ENCODE data around the gene SUSD5.
"Not testable (repeated sequence)": the region's sequence is repeated elsewhere in the genome, so short reads cannot be mapped to it uniquely, and the experiment has no call there.

SUSD5 gene

GRCh38 chr3:33187368-33187634 is 31.3 kb downstream of the SUSD5 start:
- H3K14ac ChIP-seq (ENCODE audit: low read length): no peak overlapping the region
- no peak overlapping the region for H2AK5ac ChIP-seq (ENCODE audit: low read depth, low read length)
- H2BK15ac ChIP-seq (ENCODE audit: low read length): no peak overlapping the region
- DNase-seq (ENCODE audit: low spot score): no peak
- no peaks in the 10 kb centered on the region for H3K36me3 ChIP-seq (replicated peaks in 1 of 2; ENCODE audit: control insufficient read depth in 2 of 2, insufficient read depth in 2 of 2, low read length in 2 of 2)
- no peak overlapping the region for H3K23ac ChIP-seq (ENCODE audit: low read depth, low read length, poor library complexity)
- H3K18ac ChIP-seq (ENCODE audit: low read length): no peak overlapping the region
- H2BK120ac ChIP-seq (ENCODE audit: low read depth, low read length): no peak overlapping the region
- no peaks in the 10 kb centered on the region for H3K4me1 ChIP-seq (ENCODE audit: control insufficient read depth in 2 of 2, insufficient read depth in 1 of 2, low read depth in 1 of 2, low read length in 2 of 2)
- H3K27me3 ChIP-seq (ENCODE audit: control insufficient read depth in 3 of 3, insufficient read depth in 3 of 3, low read depth in 1 of 3, low read length in 3 of 3): peaks cover 0 to 7% (median 0%) of the 10 kb centered on the region in 3 experiments
- no peak overlapping the region for H3K9ac ChIP-seq (ENCODE audit: low read depth, low read length, poor library complexity)
- H3K4me2 ChIP-seq (ENCODE audit: insufficient read depth, low read length, poor library complexity, severe bottlenecking): no peak overlapping the region
- no peak overlapping the region for H2BK12ac ChIP-seq (ENCODE audit: low read length)
- no peak overlapping the region for H2AFZ ChIP-seq (ENCODE audit: low read length)
- H3K4ac ChIP-seq (ENCODE audit: low read length): no peak overlapping the region
- H3K4me3 ChIP-seq (ENCODE audit: low read length in 2 of 2): no peak overlapping the region
- no peaks in the 10 kb centered on the region for H3K9me3 ChIP-seq (replicated peaks in 1 of 2; ENCODE audit: control insufficient read depth in 2 of 2, insufficient read depth in 1 of 2, low read depth in 1 of 2, low read length in 2 of 2)
- no peak overlapping the region for H2BK5ac ChIP-seq (ENCODE audit: low read length)
- no peaks in the 10 kb centered on the region for H3K79me1 ChIP-seq (ENCODE audit: low read depth, low read length)
- no CpG with 5 or more reads among the region's 3 CpGs for WGBS, 2 donors (ENCODE audit: extremely low coverage in 2 of 2, insufficient read length in 2 of 2, insufficient replicate concordance in 1 of 2)
- H4K8ac ChIP-seq (ENCODE audit: low read depth, low read length): no peak overlapping the region
- no peak overlapping the region for H4K91ac ChIP-seq (ENCODE audit: low read depth, low read length, poor library complexity)
- no peak overlapping the region for H3K27ac ChIP-seq (replicated peaks; ENCODE audit: low read length)

DNA sequence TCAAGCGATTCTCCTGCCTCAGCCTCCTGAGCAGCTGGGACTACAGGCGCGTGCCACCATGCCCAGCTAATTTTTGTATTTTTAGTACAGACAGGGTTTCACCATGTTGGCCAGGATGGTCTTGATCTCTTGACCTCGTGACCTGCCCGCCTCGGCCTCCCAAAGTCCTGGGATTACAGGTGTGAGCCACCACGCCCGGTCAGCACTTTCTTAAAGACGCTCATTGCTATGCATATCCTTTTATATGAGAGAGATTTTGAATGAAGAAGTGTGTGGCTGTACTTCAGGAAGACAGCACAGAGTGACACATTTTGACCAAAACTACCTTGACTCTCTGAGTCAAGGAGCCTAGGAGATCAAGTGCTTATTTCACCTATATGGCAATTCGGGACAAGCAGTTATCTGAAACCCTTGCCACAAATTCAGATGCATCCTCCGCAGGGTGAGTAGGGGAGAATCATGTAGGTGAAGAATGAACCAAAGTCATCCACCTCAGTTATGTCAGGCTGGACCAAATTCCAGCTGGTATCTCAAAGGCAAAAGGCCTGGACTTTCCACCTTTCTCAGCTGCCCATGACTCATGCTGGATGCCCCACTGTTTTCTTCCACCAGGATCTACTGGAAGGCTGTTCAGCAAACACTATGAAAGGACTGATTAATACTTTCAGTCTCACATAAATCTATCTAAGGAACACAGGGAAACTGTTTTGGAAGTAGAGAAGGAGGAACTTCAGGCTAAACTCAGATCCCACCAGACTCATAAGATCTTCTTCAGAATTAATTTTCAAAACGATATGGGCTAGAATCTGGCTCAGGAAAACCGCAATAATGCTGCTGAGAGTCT is 31.9 kb downstream of the SUSD5 start:
- Histone ChIP-seq H3K18ac (ENCODE audit: low read length) (no peak overlapping the region), H3K9me3 (replicated peaks in 1 of 2; ENCODE audit: control insufficient read depth in 2 of 2, insufficient read depth in 1 of 2, low read depth in 1 of 2, low read length in 2 of 2) (no peaks in the 10 kb centered on the region), H3K79me1 (ENCODE audit: low read depth, low read length) (no peaks in the 10 kb centered on the region), H3K36me3 (replicated peaks in 1 of 2; ENCODE audit: control insufficient read depth in 2 of 2, insufficient read depth in 2 of 2, low read length in 2 of 2) (no peaks in the 10 kb centered on the region), H3K27me3 (ENCODE audit: control insufficient read depth in 3 of 3, insufficient read depth in 3 of 3, low read depth in 1 of 3, low read length in 3 of 3) (peaks cover 0 to 7% (median 0%) of the 10 kb centered on the region in 3 experiments), H3K4me2 (ENCODE audit: insufficient read depth, low read length, poor library complexity, severe bottlenecking) (no peak overlapping the region), H2BK12ac (ENCODE audit: low read length) (no peak overlapping the region), H3K4ac (ENCODE audit: low read length) (no peak overlapping the region), H4K8ac (ENCODE audit: low read depth, low read length) (no peak overlapping the region), H2AFZ (ENCODE audit: low read length) (no peak overlapping the region), H3K23ac (ENCODE audit: low read depth, low read length, poor library complexity) (no peak overlapping the region), H3K4me3 (ENCODE audit: low read length in 2 of 2) (no peak overlapping the region), H3K27ac (replicated peaks; ENCODE audit: low read length) (no peak overlapping the region), H2AK5ac (ENCODE audit: low read depth, low read length) (no peak overlapping the region), H2BK120ac (ENCODE audit: low read depth, low read length) (no peak overlapping the region), H4K91ac (ENCODE audit: low read depth, low read length, poor library complexity) (no peak overlapping the region), H3K4me1 (ENCODE audit: control insufficient read depth in 2 of 2, insufficient read depth in 1 of 2, low read depth in 1 of 2, low read length in 2 of 2) (no peaks in the 10 kb centered on the region), H3K9ac (ENCODE audit: low read depth, low read length, poor library complexity) (no peak overlapping the region), H2BK5ac (ENCODE audit: low read length) (no peak overlapping the region), H2BK15ac (ENCODE audit: low read length) (no peak overlapping the region), H3K14ac (ENCODE audit: low read length) (no peak overlapping the region)
- DNase-seq (ENCODE audit: low spot score): no peak
- no CpG with 5 or more reads among the region's 13 CpGs for WGBS, 2 donors (ENCODE audit: extremely low coverage in 2 of 2, insufficient read length in 2 of 2, insufficient replicate concordance in 1 of 2)

GRCh38 chr3:33184863-33185262 is 33.7 kb downstream of the SUSD5 start:
- no peaks in the 10 kb centered on the region for H3K79me1 ChIP-seq (ENCODE audit: low read depth, low read length)
- no peak overlapping the region for H4K8ac ChIP-seq (ENCODE audit: low read depth, low read length)
- H3K4me3 ChIP-seq (ENCODE audit: low read length in 2 of 2): no peak overlapping the region
- H3K23ac ChIP-seq (ENCODE audit: low read depth, low read length, poor library complexity): no peak overlapping the region
- H3K4me1 ChIP-seq (ENCODE audit: control insufficient read depth in 2 of 2, insufficient read depth in 1 of 2, low read depth in 1 of 2, low read length in 2 of 2): no peaks in the 10 kb centered on the region
- H3K27ac ChIP-seq (replicated peaks; ENCODE audit: low read length): no peak overlapping the region
- no peak for DNase-seq (ENCODE audit: low spot score)
- H3K14ac ChIP-seq (ENCODE audit: low read length): no peak overlapping the region
- H2BK5ac ChIP-seq (ENCODE audit: low read length): no peak overlapping the region
- H3K18ac ChIP-seq (ENCODE audit: low read length): no peak overlapping the region
- H3K9me3 ChIP-seq (replicated peaks in 1 of 2; ENCODE audit: control insufficient read depth in 2 of 2, insufficient read depth in 1 of 2, low read depth in 1 of 2, low read length in 2 of 2): no peaks in the 10 kb centered on the region
- peaks cover 0 to 2% of the 10 kb centered on the region in 2 donors for H3K36me3 ChIP-seq (replicated peaks in 1 of 2; ENCODE audit: control insufficient read depth in 2 of 2, insufficient read depth in 2 of 2, low read length in 2 of 2)
- H2BK120ac ChIP-seq (ENCODE audit: low read depth, low read length): no peak overlapping the region
- H2BK15ac ChIP-seq (ENCODE audit: low read length): no peak overlapping the region
- H3K4me2 ChIP-seq (ENCODE audit: insufficient read depth, low read length, poor library complexity, severe bottlenecking): no peak overlapping the region
- no peak overlapping the region for H2BK12ac ChIP-seq (ENCODE audit: low read length)
- H4K91ac ChIP-seq (ENCODE audit: low read depth, low read length, poor library complexity): no peak overlapping the region
- no peak overlapping the region for H2AK5ac ChIP-seq (ENCODE audit: low read depth, low read length)
- WGBS, 2 donors (ENCODE audit: extremely low coverage in 2 of 2, insufficient read length in 2 of 2, insufficient replicate concordance in 1 of 2): no CpG with 5 or more reads among the region's 2 CpGs
- no peak overlapping the region for H3K4ac ChIP-seq (ENCODE audit: low read length)
- H3K27me3 ChIP-seq (ENCODE audit: control insufficient read depth in 3 of 3, insufficient read depth in 3 of 3, low read depth in 1 of 3, low read length in 3 of 3): peaks cover 0 to 7% (median 0%) of the 10 kb centered on the region in 3 experiments
- no peak overlapping the region for H2AFZ ChIP-seq (ENCODE audit: low read length)
- H3K9ac ChIP-seq (ENCODE audit: low read depth, low read length, poor library complexity): no peak overlapping the region

GRCh38 chr3:33181641-33182040 is 37.0 kb downstream of the SUSD5 start:
- H2BK5ac ChIP-seq (ENCODE audit: low read length); DNase-seq (ENCODE audit: low spot score); H3K4me1 ChIP-seq (ENCODE audit: control insufficient read depth in 2 of 2, insufficient read depth in 1 of 2, low read depth in 1 of 2, low read length in 2 of 2); H3K14ac ChIP-seq (ENCODE audit: low read length); H4K91ac ChIP-seq (ENCODE audit: low read depth, low read length, poor library complexity); H2BK15ac ChIP-seq (ENCODE audit: low read length); H3K4me2 ChIP-seq (ENCODE audit: insufficient read depth, low read length, poor library complexity, severe bottlenecking); H3K18ac ChIP-seq (ENCODE audit: low read length); H3K4me3 ChIP-seq (ENCODE audit: low read length in 2 of 2); H3K9me3 ChIP-seq (replicated peaks in 1 of 2; ENCODE audit: control insufficient read depth in 2 of 2, insufficient read depth in 1 of 2, low read depth in 1 of 2, low read length in 2 of 2); H2AK5ac ChIP-seq (ENCODE audit: low read depth, low read length); H3K27ac ChIP-seq (replicated peaks; ENCODE audit: low read length); H3K36me3 ChIP-seq (replicated peaks in 1 of 2; ENCODE audit: control insufficient read depth in 2 of 2, insufficient read depth in 2 of 2, low read length in 2 of 2); H2BK12ac ChIP-seq (ENCODE audit: low read length); H3K4ac ChIP-seq (ENCODE audit: low read length); H3K27me3 ChIP-seq (ENCODE audit: control insufficient read depth in 3 of 3, insufficient read depth in 3 of 3, low read depth in 1 of 3, low read length in 3 of 3); H2BK120ac ChIP-seq (ENCODE audit: low read depth, low read length); H4K8ac ChIP-seq (ENCODE audit: low read depth, low read length); H3K23ac ChIP-seq (ENCODE audit: low read depth, low read length, poor library complexity); H3K79me1 ChIP-seq (ENCODE audit: low read depth, low read length); H2AFZ ChIP-seq (ENCODE audit: low read length); H3K9ac ChIP-seq (ENCODE audit: low read depth, low read length, poor library complexity): not testable (repeated sequence)
- no CpG with 5 or more reads among the region's 1 CpG for WGBS, 2 donors (ENCODE audit: extremely low coverage in 2 of 2, insufficient read length in 2 of 2, insufficient replicate concordance in 1 of 2)
